A549 (cell line): ENCODE results near the gene CLEC2L. TPM values are rescaled to one million over a fixed set of nuclear protein-coding genes. Genes with fewer than 3 reads are reported as not detected.

Source experiments
- ATAC-seq, 2 experiments: fragments of 200-7000 bp in 1 of 2; fragments of >200 bp in 1 of 2; cut with Nextera tagmentation in 1 of 2; cut with Tn5 transposase in 1 of 2; 3 replicates each; pipeline versions ENCODE4 v1.8.0 to v1.9.1; 2018 to 2020; ENCODE audit warnings: mild to moderate bottlenecking in 1 of 2, moderate library complexity in 1 of 2
- CTCF ChIA-PET: fragments of 300-600 bp; sonication (Branson Sonifier 250); formaldehyde crosslinking; extraction: SDS; loops from one replicate; lab custom pipeline; 2021; ENCODE audit warnings: antibody characterized with exemption, inconsistent platforms; lab: Yijun Ruan, JAX
- POLR2A ChIA-PET: fragments of 350-600 bp; formaldehyde crosslinking; extraction: SDS; loops from one replicate; lab custom pipeline; 2021; ENCODE audit warnings: antibody characterized with exemption, inconsistent platforms; lab: Yijun Ruan, JAX
- DNase-seq, 2 experiments: peaks; one replicate each; pipeline versions ENCODE4 v3.0.0 to v3.0.0-alpha.2; 2011 to 2016; ENCODE audit warnings: low read depth in 1 of 2, low spot score in 1 of 2
- FAIRE-seq: peaks from 2 replicates; lab custom pipeline; 2011; peaks lifted over from hg19 to GRCh38; lab: Jason Lieb, UNC
- H3K27ac ChIP-seq, 2 experiments: fragments of >200 bp; sonication (Bioruptor Twin); formaldehyde crosslinking; 3 replicates each; pipeline ENCODE4 v1.5.1; 2016 to 2017
- H3K4me1 ChIP-seq: fragments of >200 bp; sonication (Bioruptor Twin); formaldehyde crosslinking; 3 replicates; pipeline ENCODE4 v1.6.1; 2016
- H3K4me2 ChIP-seq: fragments of >200 bp; sonication (Bioruptor Twin); formaldehyde crosslinking; 3 replicates; pipeline ENCODE4 v1.6.1; 2016
- H3K4me3 ChIP-seq: fragments of >200 bp; sonication (Bioruptor Twin); formaldehyde crosslinking; 3 replicates; pipeline ENCODE4 v1.5.1; 2016
- H3K9me3 ChIP-seq: fragments of >200 bp; sonication (Bioruptor Twin); formaldehyde crosslinking; 3 replicates; pipeline ENCODE4 v1.6.1; 2016
- ATOH8 ChIP-seq: fragments of 250-450 bp; sonication (Bioruptor Pico); IDR thresholded peaks from 2 replicates; pipeline ENCODE4 v1.5.0; 2020; ENCODE audit warnings: low read depth, mild to moderate bottlenecking, moderate library complexity
- CBX2 ChIP-seq: fragments of 200-600 bp; sonication (generic); IDR thresholded peaks from 2 replicates; pipeline ENCODE4 v1.6.1; 2016; ENCODE audit warnings: low read depth, mild to moderate bottlenecking, borderline replicate concordance
- CBX8 ChIP-seq: fragments of 200-600 bp; sonication (generic); IDR thresholded peaks from 2 replicates; pipeline ENCODE4 v1.6.1; 2016
- CEBPB ChIP-seq, 2 experiments: fragments of >200 bp in 1 of 2; sonication (Bioruptor Twin) in 1 of 2; formaldehyde crosslinking in 1 of 2; IDR thresholded peaks; 2 replicates each; pipeline ENCODE4 v1.6.1; 2012 to 2016
- CHD4 ChIP-seq: fragments of 200-600 bp; sonication (generic); IDR thresholded peaks from 2 replicates; pipeline ENCODE4 v1.6.1; 2016; ENCODE audit warnings: antibody characterized with exemption, mild to moderate bottlenecking, borderline replicate concordance
- CTCF ChIP-seq: fragments of >200 bp; sonication (Bioruptor Twin); formaldehyde crosslinking; IDR thresholded peaks from 3 replicates; pipeline ENCODE4 v1.5.1; 2016
- E2F6 ChIP-seq: IDR thresholded peaks from 2 replicates; pipeline ENCODE4 v1.6.1; 2012; ENCODE audit warnings: low read depth, borderline replicate concordance
- ELK1 ChIP-seq: fragments of 150-350 bp; IDR thresholded peaks from 2 replicates; pipeline ENCODE4 v1.6.1; 2014; ENCODE audit warnings: low read depth, mild to moderate bottlenecking, low read length
- FOSB ChIP-seq: fragments of 250-450 bp; sonication (Bioruptor Pico); IDR thresholded peaks from 2 replicates; pipeline ENCODE4 v1.5.0; 2020; ENCODE audit warnings: mild to moderate bottlenecking, moderate library complexity
- FOXS1 ChIP-seq: fragments of 250-450 bp; sonication (Bioruptor Pico); IDR thresholded peaks from 2 replicates; pipeline ENCODE4 v1.5.0; 2020; ENCODE audit warnings: mild to moderate bottlenecking, moderate library complexity
- GATA3 ChIP-seq: IDR thresholded peaks from 2 replicates; pipeline ENCODE4 v1.6.1; 2012; ENCODE audit warnings: borderline replicate concordance
- HES2 ChIP-seq: fragments of >200 bp; sonication (Bioruptor Twin); formaldehyde crosslinking; IDR thresholded peaks from 2 replicates; pipeline ENCODE4 v1.6.1; 2016
- JUN ChIP-seq, 2 experiments: fragments of >200 bp; sonication (Bioruptor Twin); formaldehyde crosslinking; IDR thresholded peaks; 2 replicates in 1 of 2; 3 replicates in 1 of 2; pipeline ENCODE4 v1.6.1; 2016 to 2017
- KDM5A ChIP-seq: fragments of 200-600 bp; sonication (generic); IDR thresholded peaks from 2 replicates; pipeline ENCODE4 v1.6.1; 2016; ENCODE audit warnings: antibody characterized with exemption, mild to moderate bottlenecking
- MAX ChIP-seq: IDR thresholded peaks from 2 replicates; pipeline ENCODE4 v1.6.1; 2012
- MAZ ChIP-seq: fragments of 150-350 bp; IDR thresholded peaks from 2 replicates; pipeline ENCODE4 v1.6.1; 2014; ENCODE audit warnings: antibody characterized with exemption, low read depth, low read length, borderline replicate concordance
- NPAS2 ChIP-seq: fragments of 250-450 bp; sonication (Bioruptor Pico); IDR thresholded peaks from 2 replicates; pipeline ENCODE4 v1.8.0; 2022; ENCODE audit warnings: mild to moderate bottlenecking, moderate library complexity, borderline replicate concordance
- PBX3 ChIP-seq: IDR thresholded peaks from 2 replicates; pipeline ENCODE4 v1.6.1; 2012
- POLR2AphosphoS2 ChIP-seq: conservative IDR thresholded peaks from 2 replicates; pipeline ENCODE4 v1.6.1; 2012; ENCODE audit warnings: low read length, improper control_type of control experiment, inconsistent platforms
- RARB ChIP-seq: fragments of 250-450 bp; sonication (Bioruptor Pico); IDR thresholded peaks from 2 replicates; pipeline ENCODE4 v1.8.0; 2021; ENCODE audit warnings: mild to moderate bottlenecking, moderate library complexity
- REST ChIP-seq: fragments of 200-600 bp; sonication (generic); IDR thresholded peaks from 2 replicates; pipeline ENCODE4 v1.6.1; 2016; ENCODE audit warnings: antibody characterized with exemption, mild to moderate bottlenecking, moderate library complexity
- SMC3 ChIP-seq: fragments of >200 bp; sonication (Bioruptor Twin); formaldehyde crosslinking; IDR thresholded peaks from 3 replicates; pipeline ENCODE4 v1.6.1; 2018; ENCODE audit warnings: inconsistent platforms
- TFCP2L1 ChIP-seq: fragments of 250-450 bp; sonication (Bioruptor Pico); IDR thresholded peaks from 2 replicates; pipeline ENCODE4 v1.5.0; 2021; ENCODE audit warnings: mild to moderate bottlenecking
- TP53 ChIP-seq: fragments of 250-450 bp; sonication (Bioruptor Pico); IDR thresholded peaks from 2 replicates; pipeline ENCODE4 v1.5.0; 2021; ENCODE audit warnings: mild to moderate bottlenecking, moderate library complexity
- USF2 ChIP-seq: fragments of 450-650 bp; IDR thresholded peaks from 2 replicates; pipeline ENCODE4 v1.6.1; 2014; ENCODE audit warnings: antibody characterized with exemption
- ZNF302 ChIP-seq: fragments of 250-450 bp; sonication (Bioruptor Pico); IDR thresholded peaks from 2 replicates; pipeline ENCODE4 v1.9.0; 2021; ENCODE audit warnings: inconsistent platforms, mild to moderate bottlenecking, moderate library complexity
- WGBS: methylation state at CpG from one replicate; pipeline ENCODE4 v1.1.6; 2017; ENCODE audit errors: missing lambda C conversion rate; 5-methylcytosine and 5-hydroxymethylcytosine counted together
- polyA plus RNA-seq, 4 experiments: library from polyadenylated mRNA; depleted of rRNA in 3 of 4; stranded (reverse); fragments of >200 nt; fragmentation: RNase III in 1 of 4; extraction: RNeasy Plus Mini Kit Qiagen cat#74134 plus additional on column Dnase treatment in 1 of 4; gene quantifications; 2 replicates in 3 of 4; 3 replicates in 1 of 4; pipeline ENCODE4 v1.2.3, GENCODE V29; 2011 to 2017

Gene CLEC2L
- polyA plus RNA-seq, 2 of the 4 experiments (the other 2 are of a cell fraction), result 0.28 TPM; not detected in 1

GRCh38 chr7:139588632-139589031 lies 65.1 kb downstream of the CLEC2L start:
- no peak overlapping the region for H3K4me2 ChIP-seq
- H3K27ac ChIP-seq, result no peak overlapping the region
- no peaks in the 10 kb centered on the region for H3K9me3 ChIP-seq
- no peak for FAIRE-seq
- H3K4me1 ChIP-seq, result no peaks in the 10 kb centered on the region
- no peak for DNase-seq
- POLR2A ChIA-PET, result no interaction called here
- CTCF ChIA-PET, result interaction anchor here (1.5 to 7.9 kb wide), 6 partner anchors 8 to 414 kb away, joined by 4 to 76 read pairs (median 9); no protein-coding TSS in a partner anchor
- no peak for TF ChIP-seq SMC3
- no peak for TF ChIP-seq CHD4
- no peak for TF ChIP-seq GATA3
- TF ChIP-seq TFCP2L1 (CRISPR knock-in tag), result no peak
- TF ChIP-seq KDM5A, result no peak
- TF ChIP-seq ELK1, result no peak
- TF ChIP-seq POLR2AphosphoS2, result no peak
- TF ChIP-seq JUN (IDR thresholded peaks at IDR 0.05), result no peak
- no peak for TF ChIP-seq RARB (CRISPR knock-in tag)
- no peak for TF ChIP-seq MAX
- no peak for TF ChIP-seq ATOH8 (CRISPR knock-in tag)
- TF ChIP-seq USF2, result no peak
- TF ChIP-seq HES2, result no peak
- no peak for TF ChIP-seq CEBPB (IDR thresholded peaks at IDR 0.05)
- no peak for TF ChIP-seq FOXS1 (CRISPR knock-in tag)
- TF ChIP-seq ZNF302 (CRISPR knock-in tag), result no peak
- TF ChIP-seq CBX8, result no peak
- no peak for TF ChIP-seq NPAS2 (CRISPR knock-in tag)
- no peak for TF ChIP-seq PBX3
- TF ChIP-seq TP53 (CRISPR knock-in tag), result no peak
- no peak overlapping the region for H3K4me3 ChIP-seq
- peak in 1 of 2 experiments; percentile 51; a peak in 3 of 6 replicates for ATAC-seq
- 82% methylated on average over 6 of the region's 7 CpGs for WGBS

- WGBS, result 100% methylated on average over 1 of the region's 1 CpG
- CTCF ChIA-PET, result interaction anchor here (0.6 to 7.9 kb wide), 11 partner anchors 8 to 413 kb away, joined by 3 to 76 read pairs (median 5); no protein-coding TSS in a partner anchor
- ATAC-seq (no peak), FAIRE-seq (no peak), DNase-seq (no peak)
- no peaks in the 10 kb centered on the region for H3K4me1 ChIP-seq
- POLR2A ChIA-PET, result no interaction called here
- H3K27ac ChIP-seq, result no peak overlapping the region
- no peaks in the 10 kb centered on the region for H3K9me3 ChIP-seq
- no peak for TF ChIP-seq E2F6
- no peak for TF ChIP-seq CTCF
- TF ChIP-seq MAZ, result no peak
- no peak for TF ChIP-seq KDM5A
- no peak for TF ChIP-seq CBX2
- TF ChIP-seq POLR2AphosphoS2, result no peak
- TF ChIP-seq JUN (IDR thresholded peaks at IDR 0.05), result no peak
- no peak for TF ChIP-seq FOSB (CRISPR knock-in tag)
- TF ChIP-seq REST, result no peak
- no peak overlapping the region for H3K4me3 ChIP-seq
- H3K4me2 ChIP-seq, result no peak overlapping the region
These were observed 66.0 kb downstream of the CLEC2L start for GRCh38 chr7:139589474-139589873.
